WI38 (cell line): Measurements from ENCODE around the gene CCDC188.

Experiments used
- H3K4me3 ChIP-seq: 2 replicates; pipeline ENCODE4 v1.5.1; 2011; ENCODE audit warnings: low read depth, mild to moderate bottlenecking, control low read depth, low read length
- TF ChIP-seq, protein P1 (sequence below): IDR thresholded peaks from 2 replicates; pipeline ENCODE4 v1.5.1; 2012; ENCODE audit warnings: low read depth, mild to moderate bottlenecking, control low read depth, low read length

Gene CCDC188

DNA sequence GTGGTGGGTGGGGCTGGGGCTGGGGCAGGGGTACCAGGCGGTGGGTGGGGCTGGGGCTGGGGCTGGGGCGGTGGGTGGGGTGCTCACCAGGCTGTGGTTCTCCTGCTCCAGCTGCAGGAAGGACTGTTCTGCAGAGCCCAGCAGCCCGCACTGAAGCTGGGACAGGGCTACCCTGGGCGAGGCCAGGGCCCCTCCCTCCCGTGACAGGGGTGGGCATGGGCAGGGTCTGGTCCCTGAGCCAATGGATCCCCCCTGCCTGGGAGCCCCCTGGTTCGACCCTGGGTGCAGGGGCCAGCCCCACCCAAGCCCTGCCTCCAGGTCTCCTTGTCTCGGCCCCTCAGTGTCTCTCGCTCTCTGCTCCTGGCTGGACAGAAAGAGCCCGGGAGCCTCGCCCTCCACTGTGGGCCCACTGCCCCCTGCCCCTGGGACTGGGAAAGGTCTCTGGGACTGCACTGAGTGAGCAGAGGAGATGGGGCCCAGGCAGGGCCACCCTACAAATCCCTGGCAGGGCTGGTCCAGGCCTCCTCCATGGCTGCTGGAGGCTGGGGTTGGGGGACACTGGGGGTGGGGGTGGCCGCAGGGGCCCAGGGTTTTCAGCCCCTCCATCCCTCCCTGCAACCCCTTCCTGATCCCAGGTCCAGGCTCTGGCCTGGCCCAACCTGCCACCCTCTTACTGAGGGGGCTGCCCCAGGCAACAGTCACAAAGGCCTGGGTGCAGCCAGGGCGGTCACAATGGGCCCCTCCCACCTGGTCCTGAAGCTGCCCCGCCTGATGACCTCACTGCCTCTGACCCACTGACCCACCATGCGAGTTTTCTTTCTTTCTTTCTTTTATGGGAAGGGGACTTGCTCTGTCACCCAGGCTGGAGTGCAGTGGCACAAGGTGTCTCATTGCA, at the start of gene CCDC188:
TSS of gene CCDC188 (minus strand) at position 675 of the 895 bp plus-strand sequence. CDS start at position 606, 69 bp downstream.
- TF ChIP-seq, protein P1, sequence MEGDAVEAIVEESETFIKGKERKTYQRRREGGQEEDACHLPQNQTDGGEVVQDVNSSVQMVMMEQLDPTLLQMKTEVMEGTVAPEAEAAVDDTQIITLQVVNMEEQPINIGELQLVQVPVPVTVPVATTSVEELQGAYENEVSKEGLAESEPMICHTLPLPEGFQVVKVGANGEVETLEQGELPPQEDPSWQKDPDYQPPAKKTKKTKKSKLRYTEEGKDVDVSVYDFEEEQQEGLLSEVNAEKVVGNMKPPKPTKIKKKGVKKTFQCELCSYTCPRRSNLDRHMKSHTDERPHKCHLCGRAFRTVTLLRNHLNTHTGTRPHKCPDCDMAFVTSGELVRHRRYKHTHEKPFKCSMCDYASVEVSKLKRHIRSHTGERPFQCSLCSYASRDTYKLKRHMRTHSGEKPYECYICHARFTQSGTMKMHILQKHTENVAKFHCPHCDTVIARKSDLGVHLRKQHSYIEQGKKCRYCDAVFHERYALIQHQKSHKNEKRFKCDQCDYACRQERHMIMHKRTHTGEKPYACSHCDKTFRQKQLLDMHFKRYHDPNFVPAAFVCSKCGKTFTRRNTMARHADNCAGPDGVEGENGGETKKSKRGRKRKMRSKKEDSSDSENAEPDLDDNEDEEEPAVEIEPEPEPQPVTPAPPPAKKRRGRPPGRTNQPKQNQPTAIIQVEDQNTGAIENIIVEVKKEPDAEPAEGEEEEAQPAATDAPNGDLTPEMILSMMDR: no peak
- no peak within 1 kb of the TSS for H3K4me3 ChIP-seq

DNA sequence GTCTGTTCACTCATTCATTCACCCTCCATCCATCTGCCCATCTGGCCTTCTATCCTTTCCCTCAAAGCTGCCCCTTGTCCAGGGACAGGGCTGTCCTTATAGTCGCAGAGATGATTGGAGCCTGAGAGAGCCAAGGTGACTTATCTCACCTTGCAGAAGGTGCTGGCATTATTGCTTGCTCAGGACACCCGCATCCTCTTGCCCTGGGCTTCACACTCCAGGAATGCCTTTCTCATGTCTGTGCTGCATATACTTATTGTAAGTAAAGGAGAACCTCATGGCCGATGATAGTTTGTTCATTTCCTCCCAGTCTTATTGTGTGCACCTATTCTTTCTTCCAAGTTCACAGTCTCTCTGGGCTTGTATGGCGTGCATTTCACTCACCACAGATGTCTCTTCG, 49.1 kb upstream of the CCDC188 start:
- TF ChIP-seq, protein P1: no peak
- H3K4me3 ChIP-seq: no peak overlapping the region

DNA sequence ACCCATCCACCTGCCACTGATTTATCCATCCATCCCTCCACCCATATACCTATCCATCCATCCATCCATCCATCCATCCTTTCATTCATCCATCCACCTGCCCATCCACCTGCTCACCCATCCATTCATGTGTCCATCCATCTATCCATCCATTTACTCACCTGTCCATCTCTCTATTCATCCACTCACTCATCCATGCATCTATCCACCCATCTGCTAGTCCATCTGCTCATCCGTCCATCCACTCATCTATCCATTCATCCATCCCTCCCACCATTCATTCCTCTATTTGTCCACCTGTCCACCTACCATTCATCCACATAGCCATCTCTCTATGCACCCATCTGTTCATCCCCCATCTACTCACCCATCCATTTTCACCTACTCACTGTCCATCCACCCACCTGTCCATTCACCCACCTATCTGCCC, 48.6 kb upstream of the CCDC188 start:
- TF ChIP-seq, protein P1: no peak
- no peak overlapping the region for H3K4me3 ChIP-seq

DNA sequence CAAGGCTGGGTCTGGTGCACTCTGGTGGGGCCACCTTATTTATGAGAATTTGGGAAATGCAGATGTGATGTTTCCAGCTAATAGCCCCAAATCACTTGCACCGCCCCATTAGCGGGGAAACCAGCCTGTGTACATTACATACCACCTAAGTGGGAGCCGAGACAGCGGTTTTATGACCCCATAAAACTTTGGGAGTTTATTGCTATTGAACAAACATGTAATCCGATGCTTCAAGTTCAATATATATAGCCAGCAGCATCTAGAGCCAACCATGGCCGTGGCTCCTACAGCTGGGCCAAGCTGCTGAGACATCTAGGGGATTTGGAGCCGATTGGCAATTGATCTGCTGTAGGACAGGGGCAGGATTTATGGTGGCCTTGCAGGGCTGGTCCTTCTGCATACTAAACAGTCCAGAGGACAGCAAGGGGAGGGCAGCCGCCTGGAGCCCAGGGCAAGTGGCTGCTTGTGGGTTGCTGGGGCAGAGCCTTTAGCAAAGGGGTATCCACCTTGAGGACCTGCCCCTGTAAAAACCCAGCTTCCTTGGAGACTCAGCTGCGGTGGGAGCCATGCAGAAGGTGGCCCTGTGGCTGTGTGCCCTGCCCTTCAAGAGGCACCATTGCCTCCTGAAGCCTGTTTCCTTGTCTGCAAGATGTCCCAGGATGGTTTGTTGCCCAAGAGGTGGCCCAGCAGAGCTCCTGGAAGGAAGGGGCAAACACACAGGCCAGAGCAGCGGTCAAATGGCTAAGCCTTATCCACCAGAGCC, 47.9 kb upstream of the CCDC188 start:
- TF ChIP-seq, protein P1: no peak
- no peak overlapping the region for H3K4me3 ChIP-seq

DNA sequence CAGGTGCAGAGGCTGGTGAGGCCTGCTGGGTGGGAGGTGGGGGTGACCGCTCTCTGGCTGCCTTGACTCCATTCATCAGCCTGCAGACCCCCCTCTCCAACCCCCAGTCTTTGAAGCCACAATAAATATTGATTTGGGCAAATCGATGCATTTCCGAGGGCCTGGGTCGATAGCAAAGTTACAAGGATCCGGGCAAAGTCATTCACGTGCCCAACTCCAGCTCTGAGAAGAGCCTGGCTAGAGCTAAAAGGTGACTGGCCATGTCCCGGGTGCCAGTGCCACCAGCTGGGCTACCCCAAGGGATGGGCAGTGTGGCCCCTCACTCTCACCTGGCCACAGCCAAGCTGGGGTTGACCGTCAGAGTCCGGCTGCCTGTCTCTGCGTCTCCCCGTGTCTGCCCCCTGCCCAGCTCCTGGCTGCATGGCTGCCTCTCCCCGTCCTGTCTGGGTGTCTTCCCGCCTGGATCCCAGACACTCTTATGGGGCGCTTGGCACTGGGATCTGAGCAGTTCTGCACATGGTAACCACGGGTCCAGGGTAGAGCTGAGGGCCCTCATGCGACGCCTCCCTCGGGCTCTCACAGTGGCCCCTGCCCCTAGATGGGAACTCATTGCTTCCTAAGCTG, 46.7 kb upstream of the CCDC188 start:
- no peak overlapping the region for H3K4me3 ChIP-seq
- TF ChIP-seq, protein P1: no peak

DNA sequence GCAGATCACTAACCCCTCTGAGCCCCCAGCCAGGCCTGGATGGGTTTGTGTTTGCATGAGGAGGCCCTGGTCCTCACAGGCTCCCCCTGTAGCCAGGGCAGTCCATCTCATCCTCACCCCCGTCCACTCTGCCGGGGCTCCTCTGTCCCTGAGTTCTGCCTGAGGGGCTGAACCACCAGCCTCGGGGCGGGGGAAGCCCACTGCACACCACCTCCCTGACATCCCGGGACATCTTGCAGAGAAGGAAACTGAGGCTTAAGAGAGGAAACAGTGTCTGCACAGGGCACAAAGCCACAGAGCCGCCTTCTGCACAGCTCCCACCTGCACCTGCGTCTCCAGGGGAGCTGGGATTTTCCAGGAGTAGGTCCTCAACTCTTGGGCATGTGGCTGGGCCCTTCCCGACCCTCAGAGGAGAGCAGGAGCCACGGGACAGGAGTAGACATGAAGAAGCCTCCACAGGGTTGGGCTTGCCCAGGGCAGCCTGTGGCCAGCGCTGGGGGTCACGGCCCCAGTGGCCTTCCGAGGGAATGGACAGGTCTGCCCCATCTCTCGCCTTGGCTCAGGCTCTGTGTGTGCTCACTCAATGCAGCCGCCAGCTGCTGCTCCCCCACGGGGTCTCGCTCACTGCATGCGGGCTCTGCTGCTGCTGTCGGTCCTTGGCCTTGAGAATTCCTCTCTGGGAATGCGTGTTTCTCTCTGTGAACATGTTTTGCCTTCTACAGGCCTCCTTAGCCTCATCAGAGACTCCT, 45.4 kb upstream of the CCDC188 start:
- no peak overlapping the region for H3K4me3 ChIP-seq
- TF ChIP-seq, protein P1: no peak
